ENCODE measurements around the gene SOWAHA.

GRCh38 chr5:132790201-132790865, 22.8 kb upstream of the SOWAHA start:
- TF ChIP-seq CTCF (IDR thresholded peaks at IDR 0.05; ENCODE audit: low read length), result no peak
- no peak for TF ChIP-seq EZH2 (IDR thresholded peaks at IDR 0.05; ENCODE audit: borderline replicate concordance, low read length)
